NCI-H1436 (cell line): Measurements from ENCODE around the gene APOOL.
"Not testable (repeated sequence)": the region's sequence is repeated elsewhere in the genome, so short reads cannot be mapped to it uniquely, and the experiment has no call there.

Source experiments
- DNase-seq: peaks from one replicate; lab custom pipeline; 2025; lab: John Stamatoyannopoulos, UW

Gene APOOL, protein sequence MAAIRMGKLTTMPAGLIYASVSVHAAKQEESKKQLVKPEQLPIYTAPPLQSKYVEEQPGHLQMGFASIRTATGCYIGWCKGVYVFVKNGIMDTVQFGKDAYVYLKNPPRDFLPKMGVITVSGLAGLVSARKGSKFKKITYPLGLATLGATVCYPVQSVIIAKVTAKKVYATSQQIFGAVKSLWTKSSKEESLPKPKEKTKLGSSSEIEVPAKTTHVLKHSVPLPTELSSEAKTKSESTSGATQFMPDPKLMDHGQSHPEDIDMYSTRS

DNA sequence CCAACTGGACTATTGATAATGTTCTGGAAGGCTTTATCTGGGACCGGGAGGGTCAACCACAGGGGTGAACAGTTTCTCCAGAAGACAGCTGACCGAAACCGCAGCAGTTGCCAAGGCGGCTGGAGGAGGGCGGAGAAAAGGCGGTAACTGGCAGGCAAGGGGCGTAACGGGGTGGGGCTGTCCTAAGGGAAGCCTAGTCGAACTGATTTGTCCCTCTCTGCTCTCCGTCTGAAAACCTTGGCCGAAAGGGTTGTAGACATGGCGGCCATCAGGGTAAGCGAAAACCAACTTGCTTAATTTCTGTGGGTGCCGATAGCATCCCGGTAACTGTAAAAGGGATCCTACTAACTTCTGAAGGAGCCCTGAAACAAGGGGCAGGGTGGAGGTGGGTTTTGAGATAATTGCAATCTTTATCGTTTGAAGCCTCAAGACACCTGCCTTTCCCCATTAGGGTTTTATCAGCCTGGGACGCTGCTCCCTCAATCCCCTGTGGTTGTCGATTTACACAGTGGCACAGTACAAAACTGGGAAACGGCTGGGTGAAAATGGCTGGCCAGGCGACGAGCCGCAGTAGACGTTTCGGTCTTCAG, at the start of gene APOOL:
APOOL (plus strand) TSS at position 223 of the 590 bp plus-strand sequence; CDS start at position 259, 36 bp downstream.
- peak; percentile 79 for DNase-seq

GRCh38 chrX:84956304-84956703, 47.4 kb upstream of the APOOL start:
- no peak for DNase-seq

DNA sequence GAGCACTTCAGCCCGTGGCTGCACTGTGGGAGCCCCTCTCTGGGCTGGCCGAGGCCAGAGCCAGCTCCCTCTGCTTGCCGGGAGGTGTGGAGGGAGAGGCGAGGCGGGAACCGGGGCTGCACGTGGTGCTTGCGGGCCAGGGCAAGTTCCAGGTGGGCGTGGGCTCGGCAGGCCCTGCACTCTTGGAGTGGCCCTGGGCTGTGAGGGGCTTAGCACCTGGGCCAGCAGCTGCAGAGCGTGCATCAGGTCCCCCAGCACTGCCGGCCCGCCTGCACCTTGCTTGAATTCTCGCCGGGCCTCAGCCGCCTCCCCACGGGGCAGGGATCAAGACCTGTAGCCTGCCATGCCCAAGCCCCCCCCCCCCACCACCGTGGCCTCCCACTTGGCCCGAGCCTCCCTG, 28.9 kb upstream of the APOOL start:
- no peak for DNase-seq

- not testable (repeated sequence) for DNase-seq
Observed at GRCh38 chrX:84991739-84992138, 11.9 kb upstream of the APOOL start.

DNA sequence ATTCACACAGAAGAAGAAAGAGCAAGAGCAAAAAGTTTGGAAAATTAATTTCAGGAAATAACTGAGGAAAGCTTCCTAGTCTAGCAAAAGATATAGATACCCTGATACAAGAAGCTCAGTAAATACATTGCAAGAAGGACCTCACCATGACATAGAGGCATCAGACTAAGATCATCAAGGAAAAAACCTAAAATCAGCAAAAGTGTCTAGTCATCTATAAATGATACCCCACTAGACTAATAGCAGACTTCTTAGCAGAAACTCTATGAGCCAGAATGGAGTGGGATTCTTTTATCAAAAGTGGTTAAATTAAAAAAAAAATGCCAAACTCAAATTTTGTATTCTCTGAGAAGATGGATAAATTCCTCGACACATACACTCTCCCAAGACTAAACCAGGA, 10.5 kb upstream of the APOOL start:
- no peak for DNase-seq

GRCh38 chrX:85001344-85001743, 2.3 kb upstream of the APOOL start:
- DNase-seq, result no peak

- DNase-seq, result no peak
Observed at GRCh38 chrX:85004255-85004654, 578 bp downstream of the APOOL start.

DNA sequence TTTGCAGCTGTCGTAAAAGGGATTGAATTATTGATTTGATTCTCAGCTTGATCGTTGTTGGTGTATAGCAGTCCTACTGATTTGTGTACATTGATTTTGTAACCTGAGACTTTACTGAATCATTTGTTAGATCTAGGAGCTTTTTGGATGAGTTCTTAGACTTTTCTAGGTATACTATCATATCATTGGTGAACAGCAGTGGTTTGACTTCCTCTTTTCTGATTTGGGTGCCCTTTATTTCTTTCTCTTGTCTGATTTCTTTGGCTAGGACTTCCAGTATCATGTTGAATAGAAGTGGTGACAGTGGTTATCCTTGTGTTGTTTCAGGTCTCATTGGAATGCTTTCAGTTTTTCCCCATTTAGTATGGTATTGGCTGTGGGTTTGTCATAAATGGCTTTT, 8.4 kb downstream of the APOOL start:
- no peak for DNase-seq

GRCh38 chrX:85015351-85015750, 11.7 kb downstream of the APOOL start:
- DNase-seq, result not testable (repeated sequence)

DNA sequence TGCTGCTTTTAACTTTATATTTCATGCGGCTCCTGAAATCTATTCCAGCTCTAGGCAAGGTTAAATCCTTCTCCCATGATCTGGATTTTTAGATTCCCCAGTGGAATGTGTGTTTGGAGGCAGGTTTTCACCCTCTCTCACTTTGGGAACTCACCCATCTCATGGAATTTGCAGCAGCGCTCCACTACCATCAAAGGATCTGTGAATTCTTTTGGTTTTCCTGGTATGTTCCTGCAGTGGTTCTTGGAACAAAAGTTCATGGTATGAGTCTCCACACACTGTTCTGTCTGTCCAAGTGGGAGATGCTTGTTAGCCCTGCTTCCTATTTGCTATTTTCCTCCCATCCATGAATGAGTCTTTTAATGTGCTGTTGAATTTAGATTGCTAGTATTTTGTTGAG, 14.0 kb downstream of the APOOL start:
- no peak for DNase-seq

DNA sequence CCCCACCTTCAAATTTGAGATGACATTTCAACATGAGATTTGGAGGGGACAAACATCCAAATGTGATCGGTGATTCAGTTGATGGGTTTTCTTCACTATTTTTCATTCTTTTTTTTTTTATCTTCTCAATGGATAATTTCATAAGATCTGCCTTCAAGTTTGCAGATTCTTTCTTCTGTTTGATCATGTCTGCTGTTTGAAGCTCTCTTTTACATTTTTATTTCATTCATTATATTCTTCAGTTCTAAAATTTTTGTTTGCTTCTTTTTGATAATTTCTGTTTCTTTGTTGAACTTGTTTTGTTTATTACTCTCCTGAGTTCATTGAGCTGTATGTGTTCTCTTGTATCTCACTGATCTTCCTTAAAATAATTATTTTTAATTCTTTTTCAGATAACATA, 14.8 kb downstream of the APOOL start:
- DNase-seq, result no peak

- DNase-seq, result no peak
Observed at GRCh38 chrX:85020216-85020615, 16.5 kb downstream of the APOOL start.

DNA sequence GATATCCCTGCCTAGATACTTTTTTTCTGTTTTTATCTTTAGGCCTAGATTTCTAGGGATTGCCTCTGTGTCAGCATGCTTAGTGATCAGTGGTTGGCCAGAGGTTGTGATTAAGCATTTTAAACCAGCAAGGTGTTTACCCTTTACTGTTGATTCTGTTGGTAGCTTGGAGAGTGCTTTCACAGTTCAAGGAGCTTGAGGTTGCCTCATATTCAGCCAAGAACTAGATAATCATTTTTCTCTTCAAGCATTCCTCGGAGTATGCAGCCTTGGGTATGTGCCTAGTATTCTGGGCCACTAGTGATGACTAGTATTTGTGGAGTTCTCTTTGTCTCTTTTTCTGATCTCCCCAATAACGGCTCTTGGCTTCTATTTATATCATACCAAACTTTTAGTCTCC, 20.4 kb downstream of the APOOL start:
- no peak for DNase-seq

DNA sequence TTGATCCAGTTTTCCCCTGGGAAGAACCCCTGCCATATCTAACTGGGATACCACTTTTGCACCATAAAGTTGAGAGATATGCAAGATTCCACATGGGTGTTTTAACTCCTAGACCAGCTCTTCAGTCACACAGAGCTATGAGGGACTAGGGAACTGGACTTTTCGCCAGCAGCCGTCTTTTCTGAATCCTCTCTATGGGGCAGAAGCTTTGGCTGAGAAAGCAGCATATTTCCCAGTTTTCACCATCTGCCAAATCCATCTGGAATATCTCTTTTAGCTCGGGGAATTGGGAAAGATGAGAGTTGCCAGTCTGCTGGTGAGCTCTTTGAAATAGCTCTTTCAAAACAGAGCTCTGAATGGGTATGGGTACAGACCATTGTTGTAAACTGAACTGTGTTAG, 20.9 kb downstream of the APOOL start:
- no peak for DNase-seq

DNA sequence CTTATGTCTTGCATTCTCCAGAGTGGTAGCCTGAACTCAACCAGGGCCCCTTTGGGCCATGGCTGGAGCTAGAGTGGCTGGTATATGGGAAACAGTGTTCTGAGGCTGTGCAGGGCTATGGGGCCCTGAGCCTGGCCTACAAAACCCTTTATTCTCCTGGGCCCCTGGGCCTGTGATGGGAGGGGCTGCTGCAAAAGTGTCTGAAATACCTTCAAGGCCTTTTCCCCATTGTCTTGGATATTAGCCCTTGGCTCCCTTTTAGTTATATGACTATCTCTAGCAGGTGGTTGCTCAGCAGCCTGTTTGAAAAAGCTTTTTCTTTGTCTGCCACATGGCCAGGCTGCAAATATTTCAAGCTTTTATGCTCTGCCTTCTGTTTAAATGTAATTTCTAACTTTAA, 22.5 kb downstream of the APOOL start:
- no peak for DNase-seq

DNA sequence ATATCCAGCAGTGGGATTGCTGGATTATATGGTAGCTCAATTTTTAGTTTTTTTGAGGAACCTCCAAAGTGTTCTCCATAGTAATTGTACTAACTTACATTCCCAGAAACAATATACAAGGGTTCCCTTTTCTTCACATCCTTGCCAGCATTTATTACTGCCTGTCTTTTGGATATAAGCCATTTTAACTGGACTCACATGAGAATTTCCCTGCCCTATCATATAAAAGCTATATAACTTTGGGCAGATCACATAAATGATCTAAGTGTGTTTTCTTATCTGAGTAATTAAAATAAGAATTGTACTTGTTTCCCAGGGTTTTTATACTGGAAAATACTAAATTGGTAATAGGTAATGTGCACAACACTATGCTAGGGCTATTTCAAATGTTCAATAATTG, 25.4 kb downstream of the APOOL start:
- DNase-seq, result no peak

DNA sequence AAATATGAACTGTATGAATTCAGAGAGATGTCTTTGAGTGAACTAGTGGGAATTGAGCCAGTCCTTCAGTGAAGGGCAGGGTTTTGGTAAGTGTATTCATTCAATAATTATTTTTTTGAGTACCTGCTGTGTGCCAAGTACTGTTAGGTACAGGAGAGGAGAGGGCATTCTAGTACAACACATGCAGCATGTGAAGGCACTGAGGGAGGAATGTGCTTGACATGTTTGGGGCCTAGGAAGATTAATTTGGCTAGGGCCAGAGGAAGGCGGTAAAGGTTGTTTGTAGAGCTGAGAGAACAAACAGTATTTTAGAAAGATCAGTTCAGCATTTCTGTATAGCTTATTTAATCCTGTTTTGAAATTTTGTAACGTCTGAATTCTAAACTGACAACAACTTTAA, 27.8 kb downstream of the APOOL start:
- DNase-seq, result no peak

DNA sequence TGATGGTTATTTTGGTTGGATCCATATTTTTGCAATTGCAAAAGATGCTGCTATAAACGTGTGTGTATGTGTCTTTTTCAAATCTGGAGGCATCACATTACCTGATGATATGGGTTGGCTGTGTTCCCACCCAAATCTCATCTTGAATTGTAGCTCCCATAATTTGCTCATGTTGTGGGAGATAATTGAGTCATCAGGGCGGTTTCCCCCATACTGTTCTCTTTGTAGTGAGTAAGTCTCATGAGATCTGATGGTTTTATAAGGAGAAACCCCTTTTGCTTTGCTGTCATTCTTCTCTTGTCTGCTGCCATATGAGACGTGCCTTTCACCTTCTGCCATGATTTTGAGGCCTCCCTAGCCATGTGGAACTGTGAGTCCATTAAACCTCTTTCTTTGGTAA, 33.4 kb downstream of the APOOL start:
- DNase-seq, result no peak

DNA sequence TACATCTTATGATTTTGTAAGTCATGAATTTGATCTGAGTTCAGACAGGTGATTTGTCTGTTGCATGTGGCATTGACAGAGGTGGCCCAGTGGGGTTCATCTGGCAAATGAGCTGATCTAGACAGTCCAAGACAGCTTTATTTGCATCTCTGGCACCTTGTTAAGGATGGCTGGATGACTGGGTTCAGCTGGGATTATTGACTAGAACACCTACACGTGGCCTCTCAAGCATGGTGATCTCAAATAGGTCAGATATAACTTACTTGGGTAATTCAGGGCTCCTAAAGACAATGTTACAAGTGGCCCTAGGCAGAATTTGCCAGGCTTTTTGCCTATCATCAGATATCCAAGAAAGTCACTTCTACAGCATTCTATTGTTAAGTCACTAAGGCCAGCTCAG, 48.0 kb downstream of the APOOL start:
- no peak for DNase-seq

DNA sequence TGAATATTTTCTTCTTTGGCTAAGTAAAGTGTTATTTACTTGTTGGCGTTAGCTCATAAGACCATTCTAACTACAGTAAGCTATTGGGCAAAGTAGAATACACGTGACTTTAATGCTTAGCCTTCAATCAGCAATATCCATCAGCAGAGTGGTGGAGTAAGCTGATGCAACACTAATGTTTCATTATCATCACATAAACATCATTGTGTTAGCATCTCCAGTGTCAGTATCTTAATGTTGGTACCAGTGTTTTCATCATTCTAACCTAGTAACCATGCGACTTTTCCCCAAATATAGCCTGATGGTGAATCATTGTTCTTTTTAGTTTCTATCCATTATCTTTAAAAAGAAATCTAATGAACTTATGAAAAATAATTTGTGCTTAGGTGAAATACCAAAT, 48.5 kb downstream of the APOOL start:
- DNase-seq, result no peak

- DNase-seq, result no peak
Observed at GRCh38 chrX:85052636-85053343, 49.1 kb downstream of the APOOL start.

DNA sequence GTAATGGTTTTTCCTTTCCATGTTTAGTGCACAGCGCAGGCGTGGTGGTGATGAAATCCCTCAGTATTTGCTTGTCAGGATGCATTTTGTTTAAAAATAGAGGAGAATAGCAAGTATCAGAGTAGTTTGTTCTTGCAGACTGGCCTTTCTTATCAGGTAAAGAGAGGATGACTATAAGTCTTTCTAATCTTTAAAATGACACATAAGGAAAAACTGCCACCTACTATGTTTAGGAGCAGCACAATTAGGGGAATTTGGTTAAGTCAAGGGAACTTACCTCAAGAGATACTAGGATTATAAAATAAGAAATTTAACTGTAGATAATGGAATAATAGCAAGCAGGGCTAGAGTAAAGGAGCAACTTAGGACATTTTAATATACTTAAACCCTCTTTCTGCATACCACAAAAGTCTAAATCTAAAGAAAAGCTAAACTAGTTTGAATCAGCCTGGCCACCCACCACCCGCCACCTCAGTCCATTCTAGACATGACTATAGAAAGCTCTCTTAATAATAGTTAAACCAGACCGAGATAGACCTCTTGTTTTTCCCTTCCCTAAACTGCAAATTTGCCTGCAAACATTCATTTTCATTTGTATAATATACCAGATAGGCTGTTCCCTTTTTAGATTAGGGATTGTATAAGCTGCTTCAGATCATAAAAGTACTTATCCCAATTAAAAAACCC, 62.0 kb downstream of the APOOL start:
- no peak for DNase-seq

DNA sequence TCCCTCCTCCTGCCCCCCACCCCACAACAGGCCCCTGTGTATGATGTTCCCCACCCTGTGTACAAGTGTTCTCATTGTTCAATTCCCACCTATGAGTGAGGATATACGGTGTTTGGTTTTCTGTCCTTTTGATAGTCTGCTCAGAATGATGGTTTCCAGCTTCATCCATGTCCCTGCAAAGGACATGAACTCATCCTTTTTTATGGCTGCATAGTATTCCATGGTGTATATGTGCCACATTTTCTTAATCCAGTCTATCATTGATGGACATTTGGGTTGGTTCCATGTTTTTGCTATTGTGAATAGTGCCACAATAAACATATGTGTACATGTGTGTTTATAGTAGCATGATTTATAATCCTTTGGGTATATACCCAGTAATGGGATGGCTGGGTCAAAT, 73.6 kb downstream of the APOOL start:
- DNase-seq, result not testable (repeated sequence)
